K562 (cell line): ENCODE measurements around the gene SPNS1. TPM values are rescaled to one million over a fixed set of nuclear protein-coding genes. Genes with fewer than 3 reads are reported as not detected.
A peak's percentile ranks its signal among the peaks of the same experiment; 100 is the strongest.

ENCODE experiments used
- CHAMP1 ChIP-seq: fragments of 450-650 bp; IDR thresholded peaks from 2 replicates; pipeline ENCODE4 v1.6.1; 2016; ENCODE audit warnings: mild to moderate bottlenecking
- CHD2 ChIP-seq: IDR thresholded peaks from 2 replicates; pipeline ENCODE4 v1.6.1; 2011; ENCODE audit warnings: low read depth, low read length
- MTF1 ChIP-seq: fragments of 250-450 bp; sonication (Bioruptor Pico); IDR thresholded peaks from 2 replicates; pipeline ENCODE4 v1.9.0; 2021; ENCODE audit warnings: moderate library complexity, mild to moderate bottlenecking, inconsistent platforms, borderline replicate concordance
- NR2C1 ChIP-seq, 2 experiments: fragments of 450-650 bp; IDR thresholded peaks; 2 replicates each; pipeline ENCODE4 v1.6.1; 2017; ENCODE audit warnings: mild to moderate bottlenecking in 2 of 2, antibody characterized with exemption in 1 of 2, inconsistent platforms in 1 of 2, missing compliant biosample characterization in 1 of 2, missing genetic modification characterization in 1 of 2
- PBX2 ChIP-seq, 2 experiments: IDR thresholded peaks in 1 of 2; conservative IDR thresholded peaks in 1 of 2; 2 replicates each; pipeline ENCODE4 v1.6.1; 2016; ENCODE audit warnings: low read depth in 2 of 2, mild to moderate bottlenecking in 1 of 2, missing compliant biosample characterization in 1 of 2, missing genetic modification characterization in 1 of 2, moderate library complexity in 1 of 2
- RAD21 ChIP-seq, 2 experiments: fragments of 250-450 bp in 1 of 2; fragments of 450-650 bp in 1 of 2; sonication (Bioruptor Pico) in 1 of 2; formaldehyde crosslinking in 1 of 2; IDR thresholded peaks in 1 of 2; conservative IDR thresholded peaks in 1 of 2; 2 replicates each; pipeline versions ENCODE4 v1.4.0 to v1.8.0; 2020 to 2022; ENCODE audit warnings: mild to moderate bottlenecking in 2 of 2, moderate library complexity in 1 of 2
- SNAPC5 ChIP-seq: fragments of 250-450 bp; sonication (Bioruptor Pico); IDR thresholded peaks from 2 replicates; pipeline ENCODE4 v1.8.0; 2021; ENCODE audit warnings: moderate library complexity, mild to moderate bottlenecking, inconsistent platforms
- SPI1 ChIP-seq: IDR thresholded peaks from 2 replicates; pipeline ENCODE4 v1.6.1; 2011; ENCODE audit warnings: low read depth, low read length, control low read depth, borderline replicate concordance
- TAF9B ChIP-seq: fragments of 450-650 bp; IDR thresholded peaks from 2 replicates; pipeline ENCODE4 v1.6.1; 2018; ENCODE audit warnings: mild to moderate bottlenecking; ENCODE audit not compliant: partially characterized antibody
- ZBTB40 ChIP-seq, 2 experiments: fragments of 450-650 bp in 1 of 2; sonication (generic) in 1 of 2; formaldehyde crosslinking in 1 of 2; IDR thresholded peaks; 2 replicates each; pipeline versions ENCODE4 v1.7.1 to v1.9.0; 2016 to 2022; ENCODE audit warnings: inconsistent platforms in 1 of 2, mild to moderate bottlenecking in 1 of 2, missing genetic modification reagents in 1 of 2
- ZNF764 ChIP-seq: fragments of 250-450 bp; sonication (Bioruptor Pico); IDR thresholded peaks from 2 replicates; pipeline ENCODE4 v1.4.0; 2020; ENCODE audit warnings: low read depth, mild to moderate bottlenecking, moderate library complexity
- ZNF766 ChIP-seq: fragments of 200-800 bp; sonication (Bioruptor generic); conservative IDR thresholded peaks from 2 replicates; pipeline ENCODE4 v1.6.1; 2016; ENCODE audit warnings: missing genetic modification characterization, missing compliant biosample characterization
- polyA plus RNA-seq, 8 experiments: library from polyadenylated mRNA; depleted of rRNA in 4 of 8; stranded (reverse) in 5 of 8; unstranded in 3 of 8; fragments of >200 nt; fragmentation: Nextera tagmentation in 2 of 8; fragmentation: Illumina TruSeq in 1 of 8; extraction: Ambion mirVana in 2 of 8; extraction: Trizol in 1 of 8; gene quantifications; 2 replicates each; pipeline versions ENCODE4 v1.2.1 to v1.2.3, GENCODE V29; 2011 to 2014; ENCODE audit warnings: inconsistent platforms in 1 of 8, missing spikeins in 1 of 8
- total RNA-seq, 7 experiments: library from RNA; depleted of rRNA in 6 of 7; stranded (reverse); fragments of >200 nt in 6 of 7; fragmentation: Illumina TruSeq in 2 of 7; extraction: Trizol in 2 of 7; gene quantifications; 2 replicates each; pipeline versions ENCODE4 v1.2.1 to v1.2.3, GENCODE V29; 2011 to 2021; ENCODE audit warnings: low replicate concordance in 1 of 7

The SPNS1 gene
- total and polyA plus RNA-seq, 9 of the 15 experiments (the other 6 are each of a cell fraction or from before 2014, with no cell fraction given): 0.58 to 64.9 (median 13.7) TPM

GRCh38 chr16:28974007-28974436 is 556 bp upstream of the SPNS1 start (continued):
- TF ChIP-seq RAD21 (CRISPR knock-in tag; conservative IDR thresholded peaks at IDR 0.05 in 1 of 2, IDR thresholded peaks at IDR 0.05 in 1 of 2): peak; percentile 57 to 78
- no peak for TF ChIP-seq CHAMP1
- TF ChIP-seq SNAPC5 (CRISPR knock-in tag): no peak
- TF ChIP-seq MTF1 (CRISPR knock-in tag): no peak
- no peak for TF ChIP-seq NR2C1 (IDR thresholded peaks at IDR 0.05)
- no peak for TF ChIP-seq NR2C1 (tag; IDR thresholded peaks at IDR 0.05)
- TF ChIP-seq ZNF764 (CRISPR knock-in tag): no peak
- no peak for TF ChIP-seq CHD2
- no peak for TF ChIP-seq SPI1
- no peak for TF ChIP-seq TAF9B
- no peak for TF ChIP-seq PBX2 (CRISPR knock-in tag; IDR thresholded peaks at IDR 0.05; ENCODE audit: low read depth)
- TF ChIP-seq PBX2 (tag; conservative IDR thresholded peaks at IDR 0.05; ENCODE audit: low read depth): no peak
- TF ChIP-seq ZNF766 (CRISPR knock-in tag): no peak
- TF ChIP-seq ZBTB40 (IDR thresholded peaks at IDR 0.05): no peak
- no peak for TF ChIP-seq ZBTB40 (CRISPR knock-in tag; IDR thresholded peaks at IDR 0.05)
